Measurements from ENCODE around the gene DNAJA3. TPM values are rescaled to one million over a fixed set of nuclear protein-coding genes. Genes with fewer than 3 reads are reported as not detected.
A peak's percentile ranks its signal among the peaks of the same experiment; 100 is the strongest.

Gene DNAJA3
- total RNA-seq, result 67.6 and 72.7 TPM in 2 replicates
- polyA plus RNA-seq (2012), result 47.1 TPM

- peak; percentile 94 for DNase-seq (ENCODE audit: low read depth)
Measured at GRCh38 chr16:4425378-4426020, at the start of gene DNAJA3. DNAJA3 (plus strand) TSS chr16:4425868; CDS start chr16:4425882, 14 bp downstream.

GRCh38 chr16:4376126-4376892 lies 49.4 kb upstream of the DNAJA3 start:
- DNase-seq (ENCODE audit: low read depth), result peak; percentile 88

GRCh38 chr16:4376893-4377572 lies 48.6 kb upstream of the DNAJA3 start:
- DNase-seq (ENCODE audit: low read depth), result no peak

GRCh38 chr16:4377573-4378154 lies 48.0 kb upstream of the DNAJA3 start:
- DNase-seq (ENCODE audit: low read depth), result no peak

- DNase-seq (ENCODE audit: low read depth), result no peak
Measured at GRCh38 chr16:4378161-4378666, 47.5 kb upstream of the DNAJA3 start.

- no peak for DNase-seq (ENCODE audit: low read depth)
Measured at GRCh38 chr16:4378999-4379690, 46.5 kb upstream of the DNAJA3 start.

GRCh38 chr16:4380119-4381063 lies 45.3 kb upstream of the DNAJA3 start:
- no peak for DNase-seq (ENCODE audit: low read depth)

GRCh38 chr16:4381072-4381934 lies 44.4 kb upstream of the DNAJA3 start:
- no peak for DNase-seq (ENCODE audit: low read depth)

- DNase-seq (ENCODE audit: low read depth), result no peak
Measured at GRCh38 chr16:4381935-4382794, 43.5 kb upstream of the DNAJA3 start.

GRCh38 chr16:4382795-4383357 lies 42.8 kb upstream of the DNAJA3 start:
- DNase-seq (ENCODE audit: low read depth), result peak; percentile 66

GRCh38 chr16:4383591-4384444 lies 41.9 kb upstream of the DNAJA3 start:
- DNase-seq (ENCODE audit: low read depth), result no peak

- no peak for DNase-seq (ENCODE audit: low read depth)
Measured at GRCh38 chr16:4384509-4384942, 41.1 kb upstream of the DNAJA3 start.

- peak; percentile 70 for DNase-seq (ENCODE audit: low read depth)
Measured at GRCh38 chr16:4385066-4385788, 40.4 kb upstream of the DNAJA3 start.

GRCh38 chr16:4385789-4386450 lies 39.7 kb upstream of the DNAJA3 start:
- DNase-seq (ENCODE audit: low read depth), result no peak

GRCh38 chr16:4386451-4386805 lies 39.2 kb upstream of the DNAJA3 start:
- DNase-seq (ENCODE audit: low read depth), result no peak

Measured in myocyte (in vitro differentiated cells).